HG02623 (cell line): ENCODE measurements around the gene MCU.

Experiments used
- ATAC-seq: cut with Tn5 transposase; IDR thresholded peaks from one replicate; pipeline ENCODE4 v1.9.1; 2021; ENCODE audit warnings: moderate library complexity; ENCODE audit not compliant: unreplicated experiment

MCU gene

GRCh38 chr10:72834183-72834825, 142.4 kb downstream of the MCU start:
- no peak for ATAC-seq

- ATAC-seq: no peak
These were observed 148.4 kb downstream of the MCU start for GRCh38 chr10:72840319-72840718.

GRCh38 chr10:72841487-72841886, 149.5 kb downstream of the MCU start:
- ATAC-seq: no peak

GRCh38 chr10:72842164-72842563, 150.2 kb downstream of the MCU start:
- no peak for ATAC-seq

GRCh38 chr10:72846238-72846637, 154.3 kb downstream of the MCU start:
- no peak for ATAC-seq

GRCh38 chr10:72847681-72848080, 155.7 kb downstream of the MCU start:
- ATAC-seq: no peak

GRCh38 chr10:72850861-72851260, 158.9 kb downstream of the MCU start:
- no peak for ATAC-seq

- no peak for ATAC-seq
These were observed 159.6 kb downstream of the MCU start for GRCh38 chr10:72851509-72851908.

- ATAC-seq: no peak
These were observed 160.6 kb downstream of the MCU start for GRCh38 chr10:72852508-72852907.

- no peak for ATAC-seq
These were observed 163.2 kb downstream of the MCU start for GRCh38 chr10:72855129-72855528.

- no peak for ATAC-seq
These were observed 163.8 kb downstream of the MCU start for GRCh38 chr10:72855790-72856189.

GRCh38 chr10:72858067-72858466, 166.1 kb downstream of the MCU start:
- ATAC-seq: no peak

- no peak for ATAC-seq
These were observed 171.0 kb downstream of the MCU start for GRCh38 chr10:72862957-72863356.

GRCh38 chr10:72875250-72876055, 183.5 kb downstream of the MCU start:
- no peak for ATAC-seq

GRCh38 chr10:72879245-72879644, 187.3 kb downstream of the MCU start:
- no peak for ATAC-seq

GRCh38 chr10:72881291-72881690, 189.3 kb downstream of the MCU start:
- no peak for ATAC-seq

- no peak for ATAC-seq
These were observed 191.9 kb downstream of the MCU start for GRCh38 chr10:72883861-72884260.

- ATAC-seq: no peak
These were observed 194.0 kb downstream of the MCU start for GRCh38 chr10:72885953-72886352.

- ATAC-seq: no peak
These were observed 194.7 kb downstream of the MCU start for GRCh38 chr10:72886621-72887020.

GRCh38 chr10:72887043-72887442, 195.1 kb downstream of the MCU start:
- no peak for ATAC-seq

GRCh38 chr10:72888151-72888638, 196.3 kb downstream of the MCU start:
- no peak for ATAC-seq

- no peak for ATAC-seq
These were observed 197.5 kb downstream of the MCU start for GRCh38 chr10:72889391-72889831.
